GM19397 (cell line): ENCODE measurements around the gene TBC1D12.

Experiments
- ATAC-seq: cut with Tn5 transposase; IDR thresholded peaks from one replicate; pipeline ENCODE4 v1.9.1; 2021; ENCODE audit warnings: mild to moderate bottlenecking, moderate library complexity; ENCODE audit not compliant: unreplicated experiment

TBC1D12 gene

GRCh38 chr10:94405406-94405805 lies 3.1 kb downstream of the TBC1D12 start:
- no peak for ATAC-seq

- no peak for ATAC-seq
These were observed 5.3 kb downstream of the TBC1D12 start for GRCh38 chr10:94407668-94408067.

- ATAC-seq: no peak
These were observed 6.8 kb downstream of the TBC1D12 start for GRCh38 chr10:94409021-94409657.

DNA sequence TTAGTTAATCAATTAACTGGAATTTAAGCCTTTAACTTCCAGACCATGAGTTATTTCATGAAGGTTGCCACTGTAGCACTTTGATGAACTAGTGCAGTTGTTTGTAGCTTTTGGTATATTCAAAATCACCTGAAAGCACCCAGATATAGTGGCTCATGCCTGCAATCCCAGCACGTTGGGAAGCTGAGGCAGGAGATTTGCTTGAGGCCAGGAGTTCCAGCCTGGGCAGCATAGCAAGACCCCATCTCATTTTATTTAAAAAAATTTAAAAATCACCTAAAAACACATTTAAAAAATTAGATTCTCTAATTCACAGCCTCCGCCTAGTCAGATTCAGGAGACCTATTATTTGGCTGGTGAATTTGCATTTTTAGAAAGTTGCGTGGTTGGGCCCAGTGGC lies 9.0 kb downstream of the TBC1D12 start:
- ATAC-seq: no peak

DNA sequence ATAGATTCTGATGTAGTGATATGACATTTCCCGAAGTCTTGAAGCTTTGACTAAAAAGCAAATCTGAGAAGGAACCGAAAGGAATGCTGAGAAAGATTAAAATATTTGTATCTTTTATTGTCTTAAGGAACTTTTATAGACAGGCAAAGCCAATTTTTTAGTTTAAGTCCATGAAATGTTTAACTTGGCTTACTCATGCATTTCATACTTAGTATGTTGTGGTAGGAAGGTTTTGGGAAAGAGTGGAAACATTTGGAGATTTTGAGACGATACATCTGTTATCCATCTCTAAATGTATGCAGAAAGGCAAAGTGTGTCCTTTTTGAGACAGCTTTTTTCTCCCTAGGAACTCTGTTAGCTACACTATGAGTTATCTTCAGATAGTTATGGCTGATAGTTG lies 10.1 kb downstream of the TBC1D12 start:
- no peak for ATAC-seq

DNA sequence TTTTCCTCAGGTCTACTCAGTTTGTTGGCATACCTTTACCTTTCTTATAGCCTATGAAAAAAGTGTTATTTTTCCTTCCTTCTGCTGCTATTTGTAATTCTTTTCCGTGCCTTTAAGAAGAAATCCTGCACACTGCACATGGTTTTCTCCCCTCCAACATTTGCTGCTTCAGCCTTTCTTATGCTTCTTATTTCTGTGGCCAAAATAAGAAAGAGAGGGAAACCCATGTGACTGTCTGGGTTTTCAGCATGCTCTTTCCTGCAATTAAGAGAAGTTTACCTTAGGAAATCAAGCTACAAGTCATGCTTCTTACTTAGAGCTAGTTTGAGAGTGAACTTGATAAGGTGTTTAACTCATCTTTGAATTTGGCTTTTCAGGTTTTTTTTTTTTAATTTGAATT lies 11.0 kb downstream of the TBC1D12 start:
- no peak for ATAC-seq

- ATAC-seq: no peak
These were observed 14.6 kb downstream of the TBC1D12 start for GRCh38 chr10:94416896-94417295.

- ATAC-seq: no peak
These were observed 15.0 kb downstream of the TBC1D12 start for GRCh38 chr10:94417321-94417720.

- no peak for ATAC-seq
These were observed 18.2 kb downstream of the TBC1D12 start for GRCh38 chr10:94420516-94420915.

DNA sequence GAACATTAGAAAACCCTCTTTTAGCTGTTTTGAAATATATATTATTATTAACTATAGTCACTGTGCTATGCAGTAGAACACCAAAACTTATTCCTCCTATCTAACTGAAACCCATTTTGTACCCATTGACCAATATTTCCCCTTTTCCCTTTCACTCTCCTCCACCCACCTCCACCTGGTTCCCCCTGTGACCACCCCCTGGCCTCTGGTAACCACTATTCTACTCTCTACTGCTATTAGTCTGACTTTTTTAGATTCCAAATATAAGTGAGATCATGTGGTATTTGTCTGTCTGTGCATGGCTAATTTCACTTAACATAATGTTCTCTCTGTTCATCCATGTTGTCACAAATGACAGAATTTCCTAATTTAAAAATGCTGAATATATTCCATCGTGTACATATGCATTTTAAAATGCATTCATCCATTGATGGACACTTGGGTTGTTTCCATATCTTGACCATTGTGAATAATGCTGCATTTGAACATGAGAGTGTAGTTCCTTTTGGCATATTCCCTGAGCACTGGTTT lies 18.7 kb downstream of the TBC1D12 start:
- ATAC-seq: no peak

DNA sequence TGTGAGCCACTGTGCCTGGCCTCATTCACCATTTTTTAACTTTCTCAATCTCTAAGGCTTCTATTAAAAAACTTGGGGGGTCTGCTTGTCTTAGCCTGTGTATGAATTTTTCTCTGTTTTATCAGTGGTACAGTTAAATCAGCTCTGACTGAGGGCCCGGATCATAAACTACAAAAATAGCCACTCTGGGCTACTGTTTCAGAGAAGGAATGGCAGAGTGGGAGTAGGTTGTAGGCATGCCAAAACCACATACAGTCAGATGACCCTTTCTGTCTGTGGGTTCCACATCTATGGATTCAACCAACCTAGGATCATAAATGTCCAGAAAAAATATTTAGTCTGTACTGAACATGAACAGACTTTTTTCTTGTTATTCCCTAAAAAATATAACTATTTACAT lies 21.3 kb downstream of the TBC1D12 start:
- ATAC-seq: no peak

GRCh38 chr10:94424714-94425337 lies 22.5 kb downstream of the TBC1D12 start:
- no peak for ATAC-seq

DNA sequence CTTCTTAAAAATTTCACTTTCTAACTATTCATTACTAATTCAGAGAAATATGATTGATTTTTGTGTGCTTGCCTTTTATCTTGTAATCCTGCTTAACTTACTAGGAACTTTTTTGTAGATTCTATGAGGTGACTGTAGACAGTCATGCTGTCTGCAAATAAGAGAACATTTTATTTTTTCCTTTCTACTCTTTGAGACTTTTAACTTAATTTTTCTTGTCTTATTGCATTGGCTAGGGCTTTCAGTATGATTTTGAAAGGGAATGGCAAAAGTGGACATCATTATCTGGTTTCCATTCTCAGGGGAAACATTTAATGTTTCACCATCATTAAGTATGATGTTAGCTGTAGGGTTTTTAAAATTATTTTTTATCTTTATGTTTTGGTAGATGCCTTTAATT lies 23.6 kb downstream of the TBC1D12 start:
- ATAC-seq: no peak

DNA sequence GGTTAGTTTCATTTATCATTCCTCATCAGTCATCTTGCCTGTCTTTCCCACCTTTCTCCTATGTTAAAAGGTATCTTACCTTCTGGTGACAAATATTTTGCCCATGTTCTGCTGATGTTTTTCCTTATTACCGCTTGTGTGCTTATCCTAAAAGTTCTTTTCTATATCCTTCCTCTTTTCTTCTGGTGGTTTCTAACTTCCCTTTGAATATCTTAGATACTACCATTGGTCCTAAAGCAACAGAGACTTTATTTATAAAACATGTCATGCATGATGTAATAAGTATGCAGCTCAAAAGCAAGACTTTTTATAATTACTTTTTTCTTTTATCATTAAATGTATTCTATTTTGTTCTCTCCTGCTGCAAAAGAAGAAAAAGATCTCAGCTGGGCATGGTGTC lies 24.8 kb downstream of the TBC1D12 start:
- ATAC-seq: no peak

- ATAC-seq: no peak
These were observed 26.7 kb downstream of the TBC1D12 start for GRCh38 chr10:94428766-94429707.

DNA sequence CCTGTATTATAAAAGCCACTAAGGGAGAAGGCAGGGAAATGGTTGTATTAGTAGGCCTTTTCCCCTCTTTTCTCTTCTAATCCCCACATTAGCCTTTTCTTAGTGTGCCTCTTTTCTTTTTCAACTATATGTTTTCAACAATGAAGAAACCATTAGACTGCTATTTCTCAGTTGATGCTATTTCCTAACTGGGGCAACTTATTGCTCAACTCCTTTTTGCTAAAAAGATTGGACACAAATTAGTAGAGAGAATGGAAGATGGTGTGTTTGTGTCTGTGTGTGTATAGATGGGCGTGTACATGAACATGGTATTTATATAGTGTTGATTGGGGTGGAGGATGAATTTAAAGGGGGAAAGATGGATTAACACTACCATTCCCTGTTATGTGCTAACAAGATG lies 28.4 kb downstream of the TBC1D12 start:
- ATAC-seq: no peak

GRCh38 chr10:94432443-94432842 lies 30.1 kb downstream of the TBC1D12 start:
- no peak for ATAC-seq

DNA sequence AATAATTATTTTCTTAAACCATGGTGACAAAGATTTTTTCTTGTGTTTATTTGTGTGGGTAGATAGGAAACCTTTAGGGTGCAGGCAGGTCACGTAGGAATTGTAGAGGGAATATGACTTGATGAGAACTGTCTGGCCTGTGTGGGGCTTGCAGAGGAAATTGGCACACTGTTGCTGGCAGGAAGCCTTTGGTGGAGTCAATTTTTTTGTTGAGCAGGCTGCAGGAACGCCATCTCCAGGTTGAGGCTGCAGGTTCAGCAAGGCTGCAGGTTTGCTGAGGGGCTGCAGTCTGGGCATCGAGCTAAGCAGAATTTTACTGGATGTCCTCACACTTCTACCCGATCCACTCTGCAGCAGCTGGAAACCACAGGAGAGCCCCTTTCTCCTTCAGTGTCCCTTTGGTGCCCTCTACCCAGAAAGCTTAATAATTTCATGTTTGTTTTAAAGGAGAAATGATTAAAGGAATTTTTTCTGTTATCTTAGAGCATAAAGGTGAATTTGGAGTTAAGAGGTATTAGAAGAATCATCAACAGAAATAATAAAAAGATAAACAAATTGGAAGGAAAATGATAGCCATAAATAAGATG lies 37.0 kb downstream of the TBC1D12 start:
- no peak for ATAC-seq

DNA sequence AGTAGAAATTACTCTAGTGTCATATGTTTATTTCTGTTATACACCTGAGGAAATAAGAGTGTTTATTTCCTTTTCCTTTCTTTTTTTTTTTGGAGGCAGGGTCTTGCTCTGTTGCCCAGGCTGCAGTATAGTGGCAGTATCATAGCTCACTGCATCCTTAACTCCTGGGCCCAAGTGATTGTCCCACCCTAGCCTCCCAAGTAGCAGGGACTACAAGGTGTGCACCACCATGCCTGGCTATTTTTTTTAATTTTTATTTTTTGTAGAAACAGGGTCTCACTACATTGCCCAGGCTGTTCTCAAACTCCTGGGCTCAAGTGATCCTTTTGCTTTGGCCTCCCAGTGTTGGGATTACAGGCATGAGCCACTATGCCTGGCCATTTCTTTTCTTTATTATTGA lies 37.8 kb downstream of the TBC1D12 start:
- no peak for ATAC-seq

DNA sequence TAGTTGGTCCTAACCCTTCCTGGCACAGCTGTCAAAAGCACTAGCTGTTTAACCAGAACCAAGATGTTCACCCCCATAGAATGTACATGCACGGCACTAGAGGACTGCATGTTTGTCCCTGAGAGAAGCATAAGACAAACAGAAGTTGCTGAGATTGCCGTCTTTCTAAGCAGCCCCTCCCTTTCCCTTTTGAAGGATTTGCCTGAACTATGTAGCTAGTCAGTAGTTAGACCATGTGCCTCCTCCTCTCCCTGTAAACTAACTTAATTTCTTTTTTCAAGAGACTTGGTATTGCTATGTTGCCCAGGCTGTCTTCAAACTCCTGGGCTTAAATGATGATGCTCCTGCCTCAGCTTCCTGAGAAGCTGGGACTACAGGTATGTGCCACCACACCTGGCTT lies 40.7 kb downstream of the TBC1D12 start:
- ATAC-seq: no peak

DNA sequence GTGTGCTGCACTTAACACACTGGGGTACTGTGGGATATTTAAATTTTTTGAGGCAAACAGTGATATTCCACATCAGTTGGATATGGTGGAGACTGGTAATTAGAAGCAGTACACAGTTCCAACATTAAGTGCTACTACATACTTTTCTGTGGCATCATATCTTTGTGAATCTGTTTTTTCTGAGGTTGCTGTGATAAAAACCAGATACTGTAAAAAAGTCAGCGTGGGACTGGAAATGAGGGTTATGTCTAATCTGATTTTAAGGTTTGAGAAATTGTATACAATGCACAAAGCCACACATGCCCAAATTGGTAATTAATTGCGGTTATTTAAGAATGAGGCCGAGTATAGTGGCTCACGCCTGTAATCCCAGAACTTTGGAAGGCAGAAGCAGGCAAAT lies 41.2 kb downstream of the TBC1D12 start:
- no peak for ATAC-seq
